NCI-H146 (cell line): Measurements from ENCODE around the gene CEMIP.
A peak's percentile ranks its signal among the peaks of the same experiment; 100 is the strongest.

Experiments used
- DNase-seq: peaks from one replicate; lab custom pipeline; 2025; lab: John Stamatoyannopoulos, UW

CEMIP gene

DNA sequence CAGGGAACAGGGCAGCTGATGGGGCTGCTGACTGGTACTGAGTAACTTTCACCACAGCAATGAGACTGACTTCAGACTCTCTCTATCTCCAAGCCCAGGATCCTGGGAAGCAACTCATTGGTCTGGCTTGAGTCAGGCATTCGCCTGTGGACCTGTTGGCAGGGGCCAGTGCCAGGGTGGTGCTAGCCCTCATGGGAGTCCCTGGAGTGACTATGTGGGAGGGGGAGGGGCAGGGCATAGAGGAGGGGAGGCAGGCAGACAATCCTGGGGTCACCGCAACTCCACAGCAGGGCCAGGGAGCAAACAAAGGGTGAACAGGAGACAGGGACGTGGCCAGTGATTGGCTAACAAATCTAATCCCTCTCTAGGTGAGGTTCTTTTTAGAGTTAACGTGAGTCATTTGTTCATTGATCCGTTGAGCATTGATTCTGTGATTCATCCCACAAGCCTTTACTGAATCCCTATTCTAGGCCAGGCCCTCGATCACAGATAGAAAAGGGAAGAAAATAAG is 71.8 kb downstream of the CEMIP start:
- DNase-seq = no peak

DNA sequence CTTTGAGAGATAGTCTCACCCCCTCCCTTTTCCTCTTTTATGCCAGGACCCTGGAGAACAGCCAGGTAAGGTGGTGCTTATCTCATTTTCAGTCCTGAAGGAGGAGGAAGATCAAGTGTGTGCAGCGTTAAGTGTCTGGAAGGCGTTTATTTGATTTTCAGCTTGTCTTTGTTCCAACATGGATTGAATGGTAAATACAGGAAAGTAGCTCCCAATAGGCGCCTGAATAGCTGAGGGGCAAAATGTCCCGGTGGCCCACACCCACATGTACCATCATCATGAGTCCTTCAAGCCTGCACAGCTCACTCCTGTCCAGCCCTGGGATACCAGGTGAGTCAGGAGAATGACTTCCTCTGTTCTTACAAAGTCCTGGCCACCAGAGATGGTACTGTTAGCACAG is 73.5 kb downstream of the CEMIP start:
- peak; percentile 12 for DNase-seq

DNA sequence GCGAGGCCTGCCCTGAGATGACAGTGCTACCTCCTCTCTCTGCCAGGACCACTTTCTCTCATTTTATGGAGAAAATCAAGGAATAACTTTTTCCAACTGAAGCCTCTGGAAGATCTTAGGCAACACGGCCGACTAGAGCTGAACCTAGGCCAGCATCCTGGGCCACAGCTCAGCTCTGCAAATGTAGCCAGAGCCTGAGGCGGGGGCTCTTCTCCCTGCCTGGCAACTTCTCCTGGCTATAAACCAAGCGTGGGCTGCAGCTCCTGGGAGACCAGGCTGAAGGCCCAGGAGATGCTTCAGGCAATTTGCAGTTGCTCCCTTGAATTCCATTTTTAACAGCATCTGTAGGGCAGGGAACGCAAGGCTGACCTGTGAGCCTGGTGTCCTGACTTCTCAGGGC is 74.9 kb downstream of the CEMIP start:
- DNase-seq = no peak

DNA sequence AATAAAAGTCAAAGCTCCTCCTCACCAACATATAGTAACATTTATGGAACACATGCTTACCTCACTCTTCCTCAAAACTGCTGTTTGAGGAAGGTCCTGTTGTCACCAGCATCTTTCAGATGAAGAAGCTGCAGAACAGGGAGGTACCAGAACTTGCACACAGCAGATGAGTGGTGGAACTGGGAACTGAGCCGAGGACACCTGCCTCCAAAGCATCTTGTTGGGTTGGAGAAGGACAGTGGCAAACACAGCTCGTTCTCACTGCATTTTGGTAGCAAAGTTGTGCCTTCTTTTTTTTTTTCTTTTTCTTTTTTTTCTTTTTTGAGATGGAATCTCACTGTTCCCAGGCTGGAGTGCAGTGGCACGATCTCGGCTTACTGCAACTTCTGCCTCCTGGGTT is 76.0 kb downstream of the CEMIP start:
- DNase-seq = no peak

DNA sequence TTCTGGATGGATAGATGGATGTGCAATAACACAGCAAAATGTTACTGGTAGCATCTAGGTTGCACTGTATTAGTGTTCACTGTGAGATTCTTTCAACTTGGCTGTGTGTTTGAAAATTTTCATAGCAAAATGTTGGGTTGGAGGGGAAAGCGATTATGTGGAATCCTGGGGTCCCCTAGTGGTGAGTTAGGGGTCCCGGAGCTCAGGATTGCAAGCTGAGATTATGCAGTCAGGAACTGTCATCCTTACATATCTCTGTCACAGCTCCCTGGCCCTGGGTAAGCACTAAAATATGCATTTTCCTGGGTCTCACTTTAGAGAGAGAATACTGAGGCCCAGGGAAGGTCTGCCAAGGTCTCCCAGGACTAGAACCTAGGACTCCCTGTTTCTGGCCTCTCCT is 77.2 kb downstream of the CEMIP start:
- peak; percentile 61 for DNase-seq

DNA sequence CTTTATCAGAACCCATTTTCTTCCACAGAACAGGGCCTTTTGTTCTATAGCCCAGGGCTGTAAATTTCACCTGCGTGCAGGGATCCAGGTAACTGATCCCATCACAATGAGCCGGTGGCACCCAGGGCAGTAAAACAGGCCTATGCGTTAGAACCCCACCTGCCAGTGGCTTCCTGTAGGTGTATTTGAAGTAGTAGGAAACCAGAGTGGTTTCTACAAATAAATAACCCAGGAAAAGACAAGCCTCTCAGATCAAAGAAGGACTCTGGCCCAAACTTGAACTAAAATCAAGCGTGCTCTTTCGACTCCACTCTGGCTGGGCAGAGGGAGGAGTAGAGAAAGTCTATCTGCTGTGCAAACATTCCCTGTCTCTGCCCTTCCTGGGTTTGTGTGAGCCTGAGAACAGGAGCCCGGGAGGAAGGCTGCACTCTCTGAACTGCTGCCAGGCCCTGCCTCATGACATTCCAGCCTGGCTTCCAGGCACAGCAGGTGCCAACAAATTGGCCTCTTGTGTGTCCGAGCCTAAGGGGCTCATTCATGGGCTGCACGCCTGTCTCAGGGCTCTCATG is 77.7 kb downstream of the CEMIP start:
- DNase-seq = peak; percentile 80

DNA sequence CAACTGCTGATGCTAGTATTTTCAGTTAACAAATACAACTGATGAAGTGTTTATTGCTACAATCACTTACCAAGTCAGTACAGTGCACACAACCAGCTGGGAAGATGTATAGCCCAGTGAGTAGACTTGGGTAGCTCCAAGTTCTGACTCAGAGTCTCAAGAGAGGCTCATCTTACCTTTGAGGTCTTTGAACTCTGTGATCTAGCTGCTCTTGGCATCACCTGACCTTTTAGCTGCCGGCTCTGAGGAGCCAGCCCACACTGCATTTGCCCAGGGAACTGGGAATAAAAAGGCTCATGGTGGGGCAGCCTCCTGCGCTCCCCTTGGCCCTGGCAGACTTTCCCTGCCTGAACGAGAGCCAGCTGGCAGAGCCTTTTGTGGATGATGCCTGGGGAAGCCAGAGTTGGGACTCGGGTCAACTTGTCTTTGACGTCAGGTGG is 82.6 kb downstream of the CEMIP start:
- DNase-seq = no peak

DNA sequence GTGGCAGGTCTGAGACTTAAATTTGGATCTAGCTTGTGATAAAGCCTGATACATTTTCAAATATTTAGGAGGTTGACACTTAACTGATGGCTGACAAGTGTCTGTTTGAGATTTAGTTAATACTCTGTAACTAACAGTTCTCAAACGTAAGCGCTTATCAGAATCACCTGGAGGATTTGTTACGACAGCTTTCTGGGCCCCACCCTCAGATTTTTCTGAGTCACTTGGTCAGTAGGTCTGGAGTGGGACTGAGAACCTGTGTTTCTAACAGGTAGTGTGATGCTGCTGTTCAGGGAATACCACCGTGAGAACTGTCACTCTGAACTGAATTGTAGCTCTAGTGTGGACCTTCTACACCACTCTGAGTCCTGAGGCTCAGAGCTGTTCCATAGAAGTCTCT is 85.5 kb downstream of the CEMIP start:
- DNase-seq = no peak

DNA sequence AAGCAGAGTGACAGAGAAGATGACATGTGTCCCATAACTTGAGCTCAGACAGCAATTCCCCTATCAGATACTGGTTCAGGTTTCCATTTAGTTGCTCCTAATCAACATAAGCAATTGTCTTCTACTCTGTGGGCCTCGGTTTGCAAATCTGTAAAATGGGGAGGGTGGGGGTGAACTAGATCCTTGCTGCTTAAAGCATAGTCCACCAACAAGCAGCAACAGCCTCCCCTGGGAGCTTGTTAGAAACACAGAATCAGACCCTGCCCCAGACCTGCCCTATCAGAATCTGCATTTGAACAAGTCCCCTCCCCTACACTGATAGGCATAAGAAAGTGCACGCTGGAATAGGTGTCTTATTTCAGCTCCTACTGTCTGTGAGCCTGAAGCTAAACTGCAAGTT is 87.8 kb downstream of the CEMIP start:
- DNase-seq = no peak

DNA sequence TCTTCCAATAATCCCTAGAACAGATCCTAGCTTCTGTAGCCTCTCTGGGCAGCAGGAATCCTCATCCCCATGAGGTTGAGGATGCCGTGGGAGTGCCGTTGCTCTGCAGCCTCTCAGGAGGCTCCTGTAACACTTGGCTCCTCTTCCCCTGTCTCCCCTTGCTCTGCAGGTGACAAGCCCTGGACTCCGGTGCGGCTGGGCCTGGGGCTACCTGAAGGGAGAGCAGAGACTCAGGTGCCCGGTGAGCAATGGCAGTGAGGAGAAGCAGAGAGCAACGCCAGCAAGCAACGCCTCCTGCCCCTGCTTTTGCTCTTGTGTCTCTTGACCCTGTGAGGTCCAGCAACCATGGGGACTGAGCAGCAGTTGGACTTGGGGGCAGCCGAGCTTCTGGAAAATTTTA is 91.2 kb downstream of the CEMIP start:
- DNase-seq = no peak

DNA sequence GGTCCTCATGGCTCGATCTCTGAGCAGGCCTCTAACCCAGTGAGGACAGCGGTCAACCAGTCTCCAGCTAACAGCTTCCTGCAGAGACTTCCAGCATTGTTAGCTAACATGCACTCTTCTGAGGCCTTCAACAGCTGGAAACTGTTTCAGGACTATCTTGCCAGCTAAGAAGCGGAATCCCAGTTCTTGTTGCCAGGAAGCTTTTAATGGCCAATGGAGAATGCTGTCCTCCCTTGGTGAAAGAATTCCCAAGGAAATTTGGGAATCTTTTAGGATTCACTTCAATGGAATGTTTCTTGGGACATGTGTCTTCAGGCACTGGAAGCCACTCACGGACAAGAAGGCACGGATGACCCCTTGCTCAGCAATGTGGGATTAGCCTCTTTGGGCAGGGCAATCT is 91.7 kb downstream of the CEMIP start:
- no peak for DNase-seq

DNA sequence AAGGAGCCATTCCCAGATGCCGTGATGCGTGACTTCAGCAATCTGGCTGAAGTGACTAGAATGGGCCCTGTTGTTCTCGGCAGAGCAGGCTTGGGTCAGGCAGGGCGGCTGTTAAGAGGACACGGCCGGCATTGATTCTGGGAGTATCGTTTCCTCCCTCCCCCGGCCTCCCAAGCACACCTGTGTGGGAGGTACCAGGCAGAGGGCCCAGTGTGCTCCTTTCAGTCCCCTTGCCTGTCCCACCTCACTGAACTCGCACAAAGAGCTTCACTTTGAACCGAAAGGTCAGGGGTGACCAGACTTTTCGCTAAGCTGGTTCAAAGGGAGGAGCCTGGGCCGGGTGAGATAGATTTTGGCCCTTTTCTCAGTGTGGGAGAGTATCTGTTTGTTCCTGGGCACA is 92.7 kb downstream of the CEMIP start:
- DNase-seq = no peak

DNA sequence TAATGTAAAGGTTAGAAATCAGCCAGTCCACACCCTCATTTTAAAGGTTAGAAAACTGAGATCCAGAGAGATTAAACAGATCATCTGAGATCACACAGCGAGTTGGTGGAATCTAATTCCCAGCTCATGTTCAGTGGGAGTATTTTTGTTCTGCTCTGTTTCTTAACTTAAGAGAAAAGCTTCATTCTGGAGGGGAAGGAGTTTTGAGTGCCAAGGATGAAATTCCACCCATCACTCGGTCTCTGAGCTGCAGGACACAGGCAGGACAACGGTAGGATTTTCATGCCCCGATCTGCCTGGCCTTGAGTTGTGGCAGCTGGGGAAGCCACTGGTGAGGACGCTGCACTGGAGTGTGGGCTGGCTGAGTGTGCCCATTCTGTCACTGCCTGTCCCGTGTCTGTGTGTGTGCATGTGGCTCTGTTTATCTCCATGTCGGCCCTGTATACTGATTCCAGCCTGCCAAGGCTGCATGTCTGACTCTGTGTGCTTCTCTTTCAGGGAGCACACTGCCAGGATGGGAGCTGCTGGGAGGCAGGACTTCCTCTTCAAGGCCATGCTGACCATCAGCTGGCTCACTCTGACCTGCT is 94.3 kb downstream of the CEMIP start:
- DNase-seq = no peak

DNA sequence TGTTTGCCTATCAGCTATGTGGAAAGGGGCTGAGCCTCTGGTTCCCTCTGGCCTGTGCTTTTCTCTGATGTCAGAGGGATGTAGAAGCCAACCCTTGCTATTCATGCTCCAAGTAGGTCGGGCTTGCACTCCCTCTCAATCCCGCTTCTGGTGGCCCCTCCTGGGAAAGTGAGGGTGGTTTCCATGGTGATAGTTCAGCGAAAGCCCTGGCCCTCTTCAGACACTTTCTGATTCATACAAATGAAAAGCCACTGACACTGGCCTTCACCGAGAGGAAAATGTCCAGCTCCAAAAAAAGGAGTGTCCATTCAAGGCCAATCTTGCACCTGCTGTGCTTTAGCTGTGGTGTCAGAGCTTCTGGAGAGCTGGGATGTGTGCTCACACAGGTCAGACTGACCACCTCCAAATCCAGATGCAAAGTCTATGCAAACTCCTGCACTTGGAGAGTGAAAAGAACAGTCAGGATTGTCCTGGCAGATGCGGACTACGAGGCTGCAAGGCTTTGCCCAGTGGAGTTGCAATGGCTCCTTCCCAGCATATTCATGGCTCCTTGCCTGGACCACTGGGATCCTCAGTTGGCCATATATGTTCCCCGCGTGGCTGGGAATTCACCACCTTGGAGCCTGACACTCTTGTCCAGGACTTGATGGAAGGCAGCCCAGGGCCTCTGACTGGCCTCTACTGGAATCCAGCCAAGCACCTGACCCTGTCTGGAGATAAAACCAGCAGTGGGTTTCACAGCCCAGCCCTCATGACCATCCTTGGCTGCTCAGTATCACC is 96.6 kb downstream of the CEMIP start:
- DNase-seq = no peak

DNA sequence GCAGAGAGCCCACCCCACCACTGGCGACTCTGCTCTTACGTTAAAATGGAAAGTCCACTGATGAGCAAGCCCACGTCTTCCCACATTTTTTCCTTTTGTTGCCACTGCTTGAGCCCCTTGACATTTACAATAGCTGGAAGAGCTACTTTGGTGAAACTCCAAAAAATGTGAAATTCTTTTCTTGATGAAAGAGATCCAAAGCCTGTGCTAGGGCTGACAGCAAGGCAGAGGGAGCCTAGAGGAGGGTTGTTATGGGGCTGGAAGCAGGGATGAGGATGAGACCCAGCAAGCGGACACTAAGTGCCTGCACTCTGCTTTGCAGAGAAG is 97.1 kb downstream of the CEMIP start:
- DNase-seq = no peak

DNA sequence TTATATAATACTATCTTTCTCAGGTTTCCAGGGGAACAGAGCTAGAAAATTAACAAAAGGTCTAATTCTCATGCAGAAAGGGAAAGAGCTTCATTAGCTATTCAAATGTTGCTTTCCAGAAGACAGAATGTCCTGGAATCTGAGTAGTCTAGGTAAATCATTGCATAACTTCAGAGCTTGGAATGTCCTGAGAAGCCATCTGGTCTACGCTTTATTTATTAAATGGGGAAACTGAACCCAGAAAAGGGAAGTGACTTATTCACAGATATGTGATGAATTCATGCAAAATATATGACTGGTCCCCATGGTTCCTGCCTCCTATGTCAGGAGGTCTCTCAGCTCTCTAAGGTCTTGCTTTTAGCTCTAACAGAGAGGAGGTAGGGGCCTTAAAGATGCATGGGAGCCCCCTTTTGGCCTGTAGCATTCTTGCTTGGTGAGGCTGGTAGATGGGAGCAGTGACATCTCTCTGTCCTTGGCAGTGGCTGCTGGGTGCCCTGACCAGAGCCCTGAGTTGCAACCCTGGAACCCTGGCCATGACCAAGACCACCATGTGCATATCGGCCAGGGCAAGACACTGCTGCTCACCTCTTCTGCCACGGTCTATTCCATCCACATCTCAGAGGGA is 99.2 kb downstream of the CEMIP start:
- no peak for DNase-seq

DNA sequence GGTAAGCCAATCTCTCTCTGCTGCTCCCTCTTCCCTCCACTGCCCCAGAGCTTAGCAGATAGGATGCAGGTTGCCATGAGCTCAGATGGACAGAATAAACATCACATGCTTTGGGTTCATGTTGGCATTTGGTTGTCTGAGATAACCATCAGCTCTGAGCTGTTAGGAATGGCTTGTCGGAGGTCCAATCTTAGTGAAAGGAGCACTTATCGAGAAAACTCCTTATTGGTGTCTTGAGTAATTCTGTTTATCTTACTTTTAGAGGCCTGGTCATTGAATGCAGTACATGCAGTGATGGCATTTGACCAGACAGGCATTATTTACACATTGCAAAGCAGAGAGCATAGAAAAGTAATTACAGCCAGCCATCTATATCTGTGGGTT is 99.7 kb downstream of the CEMIP start:
- DNase-seq = no peak

DNA sequence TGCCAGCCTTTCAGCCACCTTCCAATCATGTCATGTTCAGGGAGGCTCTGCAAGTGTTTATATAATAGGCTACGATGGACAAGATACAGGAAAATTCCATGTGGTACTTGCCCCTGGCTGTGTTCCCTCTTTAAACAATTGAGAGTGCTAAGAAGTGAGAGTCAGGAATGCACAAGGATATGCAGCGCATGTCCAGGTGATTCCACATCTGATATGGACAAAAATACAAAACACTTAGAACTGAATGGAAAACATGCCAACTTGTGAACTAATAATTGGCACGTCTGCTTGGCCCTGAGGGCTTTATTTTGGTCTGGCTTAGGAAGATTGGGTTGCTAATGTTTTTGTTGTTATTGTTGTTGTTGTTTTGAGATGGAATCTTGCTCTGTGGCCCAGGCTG is 100.9 kb downstream of the CEMIP start:
- no peak for DNase-seq

DNA sequence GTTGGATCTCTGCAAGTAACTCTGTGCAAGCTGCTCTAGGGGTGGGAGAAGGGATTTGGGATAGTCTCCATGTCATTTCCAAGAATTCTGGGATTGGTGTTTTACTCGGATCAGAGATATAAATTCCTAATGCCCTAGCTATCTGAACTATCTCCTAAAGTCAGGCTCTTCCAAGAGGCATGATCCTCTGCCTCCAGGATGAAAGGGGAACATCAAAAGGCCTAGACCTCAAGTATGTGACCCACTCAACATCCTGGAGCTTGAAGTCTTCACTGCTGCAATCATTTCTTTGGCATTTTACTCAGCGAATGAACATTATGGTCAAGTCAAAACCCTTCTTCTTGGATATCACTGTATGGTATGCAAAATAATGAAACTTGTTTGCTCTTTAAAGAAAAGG is 104.5 kb downstream of the CEMIP start:
- DNase-seq = no peak

DNA sequence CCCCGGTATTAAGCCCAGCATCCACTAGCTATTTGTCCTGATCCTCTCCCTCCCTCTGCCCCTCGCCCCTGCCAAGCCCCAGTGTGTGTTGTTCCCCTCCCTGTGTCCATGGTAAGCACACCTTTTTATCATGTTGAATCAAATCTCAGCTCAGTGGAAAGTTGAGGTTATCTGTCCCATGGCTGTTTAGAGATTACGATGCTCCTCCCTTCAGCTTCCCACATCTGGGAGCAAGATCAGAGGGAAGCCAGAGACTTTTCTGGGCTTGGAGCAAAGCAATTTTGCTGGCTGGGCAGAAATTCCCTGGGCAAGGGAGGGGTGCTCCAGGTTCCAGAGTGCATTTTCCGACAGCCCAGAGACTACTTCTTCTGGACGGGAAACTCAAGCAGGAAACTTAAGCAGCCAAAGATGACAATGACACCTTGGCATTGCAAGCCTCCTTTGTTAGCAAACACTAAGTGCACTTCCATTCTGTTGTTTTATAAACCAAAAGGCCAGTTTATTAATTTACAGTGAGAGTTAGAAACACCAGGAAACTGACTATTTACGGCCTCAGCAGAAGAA is 105.9 kb downstream of the CEMIP start:
- DNase-seq = no peak

DNA sequence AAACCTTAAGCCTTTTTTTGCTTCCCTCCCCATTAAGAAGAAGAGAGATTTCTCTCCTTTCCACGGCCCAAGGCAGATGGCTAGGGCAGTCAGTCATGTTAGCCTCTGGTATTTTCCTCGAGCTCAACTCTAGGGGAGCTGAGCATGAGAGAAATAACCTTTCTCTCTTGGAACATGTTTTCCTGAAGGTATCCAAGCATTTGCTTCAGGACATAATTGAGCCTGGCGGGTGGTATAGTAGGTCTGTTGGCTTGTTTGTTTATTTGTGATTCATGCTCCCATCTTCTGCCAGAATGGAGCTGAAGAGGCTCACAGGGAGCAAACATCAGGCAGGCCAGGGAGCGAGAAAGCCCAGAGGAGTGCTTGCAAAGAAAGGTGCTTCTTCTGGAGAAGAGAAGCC is 108.0 kb downstream of the CEMIP start:
- no peak for DNase-seq

DNA sequence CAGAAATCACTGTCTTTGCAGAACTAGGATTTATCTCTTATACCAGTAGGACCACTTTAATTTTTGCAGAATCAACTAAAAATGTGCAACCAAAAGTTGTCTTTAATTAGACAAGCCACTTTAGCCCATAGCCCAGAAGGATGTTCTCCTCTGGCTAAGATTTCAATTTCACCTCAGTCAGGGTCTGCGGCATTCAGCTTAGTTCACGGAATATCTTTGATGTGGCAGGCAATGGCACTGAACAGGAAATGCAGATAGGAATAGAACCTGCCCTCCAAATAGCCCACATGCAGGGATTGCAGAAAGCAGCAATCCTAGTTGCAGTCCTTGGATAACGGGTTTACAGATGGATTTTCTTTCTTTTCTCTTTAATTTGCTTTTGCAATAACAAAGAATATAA is 109.7 kb downstream of the CEMIP start:
- DNase-seq = no peak
